H1 (cell line): ENCODE results near the gene CHST4. TPM values are rescaled to one million over a fixed set of nuclear protein-coding genes. Genes with fewer than 3 reads are reported as not detected.

Experiments
- CTCF ChIA-PET: fragments of 300-600 bp; sonication (Branson Sonifier 250); formaldehyde crosslinking; loops from one replicate; lab custom pipeline; 2021; ENCODE audit not compliant: partially characterized antibody; lab: Charles Lee
- POLR2A ChIA-PET: fragments of 300-600 bp; sonication (Branson Sonifier 250); formaldehyde crosslinking; loops from one replicate; lab custom pipeline; 2021; ENCODE audit warnings: inconsistent platforms; ENCODE audit not compliant: partially characterized antibody; lab: Charles Lee
- DNase-seq, 2 experiments: peaks; one replicate each; pipeline versions ENCODE4 v3.0.0 to v3.0.0-alpha.2; 2010 to 2022; ENCODE audit warnings: low spot score in 2 of 2, low read depth in 1 of 2, mixed read lengths in 1 of 2
- FAIRE-seq: peaks from 2 replicates; lab custom pipeline; 2011; peaks lifted over from hg19 to GRCh38; lab: Jason Lieb, UNC
- H2AFZ ChIP-seq: 2 replicates; pipeline ENCODE4 v1.8.1; 2012; ENCODE audit warnings: low read length, inconsistent platforms
- H2AK5ac ChIP-seq: 2 replicates; pipeline ENCODE4 v1.6.1; 2013; ENCODE audit warnings: low read depth, low read length
- H2BK120ac ChIP-seq: replicated peaks from 2 replicates; pipeline ENCODE3; 2013; ENCODE audit warnings: low read depth, low read length, inconsistent platforms
- H2BK12ac ChIP-seq: 2 replicates; pipeline ENCODE4 v1.6.1; 2013; ENCODE audit warnings: low read depth, low read length
- H2BK15ac ChIP-seq: 2 replicates; pipeline ENCODE4 v1.6.1; 2013; ENCODE audit warnings: low read length
- H2BK20ac ChIP-seq: 2 replicates; pipeline ENCODE4 v1.6.1; 2013; ENCODE audit warnings: low read length
- H2BK5ac ChIP-seq: 2 replicates; pipeline ENCODE4 v1.6.1; 2013; ENCODE audit warnings: low read depth, low read length
- H3K14ac ChIP-seq: 2 replicates; pipeline ENCODE4 v1.6.1; 2013; ENCODE audit warnings: inconsistent platforms; ENCODE audit not compliant: insufficient read length
- H3K18ac ChIP-seq: 2 replicates; pipeline ENCODE4 v1.6.1; 2013; ENCODE audit warnings: low read length; ENCODE audit errors: extremely low read depth
- H3K23ac ChIP-seq: 2 replicates; pipeline ENCODE4 v1.6.1; 2013; ENCODE audit warnings: inconsistent platforms; ENCODE audit not compliant: insufficient read length
- H3K23me2 ChIP-seq: 2 replicates; pipeline ENCODE4 v1.6.1; 2013; ENCODE audit warnings: low read depth, low read length
- H3K27ac ChIP-seq: 2 replicates; pipeline ENCODE4 v1.6.1; 2011; ENCODE audit warnings: low read depth, low read length, inconsistent platforms
- H3K27me3 ChIP-seq, 4 experiments: replicated peaks in 1 of 4; 1 replicate in 1 of 4; 2 replicates in 3 of 4; pipeline versions ENCODE4 v1.6.1 to v1.8.1; 2011 to 2013; ENCODE audit warnings: low read length in 3 of 4, mild to moderate bottlenecking in 3 of 4, inconsistent platforms in 2 of 4, mixed read lengths in 2 of 4, moderate library complexity in 1 of 4; ENCODE audit not compliant: control insufficient read depth in 3 of 4, insufficient read depth in 3 of 4; ENCODE audit errors: extremely low read depth in 1 of 4
- H3K36me3 ChIP-seq, 4 experiments: 2 replicates each; pipeline versions ENCODE4 v1.6.1 to v1.8.1; 2011 to 2013; ENCODE audit warnings: mild to moderate bottlenecking in 4 of 4, low read length in 3 of 4, moderate library complexity in 2 of 4, control low read depth in 1 of 4, inconsistent platforms in 1 of 4; ENCODE audit not compliant: insufficient read depth in 4 of 4, control insufficient read depth in 2 of 4
- H3K4ac ChIP-seq: replicated peaks from 2 replicates; pipeline ENCODE3; 2013; ENCODE audit warnings: low read length, low read depth, mixed read lengths, inconsistent platforms; ENCODE audit not compliant: insufficient read length
- H3K4me1 ChIP-seq, 4 experiments: replicated peaks in 1 of 4; 1 replicate in 1 of 4; 2 replicates in 3 of 4; pipeline versions ENCODE4 v1.6.1 to v1.8.1; 2011 to 2013; ENCODE audit warnings: low read length in 3 of 4, inconsistent platforms in 2 of 4, mixed read lengths in 1 of 4; ENCODE audit not compliant: insufficient read depth in 4 of 4, control insufficient read depth in 3 of 4
- H3K4me2 ChIP-seq, 2 experiments: 2 replicates each; pipeline versions ENCODE4 v1.6.1 to v1.8.1; 2011 to 2013; ENCODE audit warnings: low read depth in 2 of 2, low read length in 2 of 2, control low read depth in 1 of 2, inconsistent platforms in 1 of 2, mild to moderate bottlenecking in 1 of 2; ENCODE audit not compliant: insufficient read depth in 1 of 2
- H3K4me3 ChIP-seq, 4 experiments: fragments of 200-600, 300-600 bp in 1 of 4; sonication (generic), shearing (Covaris generic), sonication (Bioruptor Twin) in 1 of 4; 2 replicates each; pipeline versions ENCODE4 v1.5.1 to v1.8.1; 2011 to 2016; ENCODE audit warnings: low read length in 4 of 4, low read depth in 3 of 4, control low read depth in 2 of 4, inconsistent platforms in 2 of 4, mild to moderate bottlenecking in 2 of 4, mixed read lengths in 1 of 4, moderate library complexity in 1 of 4; ENCODE audit not compliant: insufficient read depth in 2 of 4; ENCODE audit errors: extremely low read depth in 1 of 4
- H3K56ac ChIP-seq: replicated peaks from 2 replicates; pipeline ENCODE3; 2013; ENCODE audit warnings: low read depth, mild to moderate bottlenecking, mixed read lengths, low read length, inconsistent platforms; ENCODE audit not compliant: insufficient read length
- H3K79me1 ChIP-seq: 2 replicates; pipeline ENCODE4 v1.6.1; 2013; ENCODE audit warnings: low read depth, low read length, control low read depth
- H3K79me2 ChIP-seq, 2 experiments: 2 replicates each; pipeline versions ENCODE4 v1.6.1 to v1.8.1; 2012 to 2013; ENCODE audit warnings: low read length in 2 of 2, mild to moderate bottlenecking in 2 of 2, inconsistent platforms in 1 of 2; ENCODE audit not compliant: insufficient read depth in 2 of 2, control insufficient read depth in 1 of 2
- H3K9ac ChIP-seq, 4 experiments: replicated peaks in 1 of 4; 1 replicate in 1 of 4; 2 replicates in 3 of 4; pipeline versions ENCODE4 v1.6.1 to v1.8.1; 2011 to 2013; ENCODE audit warnings: low read depth in 3 of 4, low read length in 3 of 4, control low read depth in 2 of 4, mild to moderate bottlenecking in 2 of 4, moderate library complexity in 2 of 4, inconsistent platforms in 1 of 4; ENCODE audit errors: extremely low read depth in 1 of 4
- H3K9me3 ChIP-seq, 2 experiments: 2 replicates each; pipeline versions ENCODE4 v1.6.1 to v1.8.1; 2012 to 2013; ENCODE audit warnings: mild to moderate bottlenecking in 2 of 2, moderate library complexity in 2 of 2, control low read depth in 1 of 2, inconsistent platforms in 1 of 2, low read depth in 1 of 2, low read length in 1 of 2, mixed read lengths in 1 of 2; ENCODE audit not compliant: insufficient read depth in 2 of 2
- H4K20me1 ChIP-seq, 2 experiments: replicated peaks in 1 of 2; 2 replicates each; pipeline versions ENCODE3 to v1.8.1; 2011 to 2013; ENCODE audit warnings: inconsistent platforms in 2 of 2, low read length in 2 of 2, mild to moderate bottlenecking in 1 of 2; ENCODE audit not compliant: insufficient read depth in 2 of 2, control insufficient read depth in 1 of 2
- H4K5ac ChIP-seq: 2 replicates; pipeline ENCODE4 v1.6.1; 2013; ENCODE audit warnings: low read length, low read depth, mixed read lengths, inconsistent platforms; ENCODE audit not compliant: insufficient read length
- H4K8ac ChIP-seq: 2 replicates; pipeline ENCODE4 v1.8.0; 2013; ENCODE audit warnings: mild to moderate bottlenecking, moderate library complexity, low read length, inconsistent platforms; ENCODE audit not compliant: insufficient read depth; ENCODE audit errors: extremely low read depth
- H4K91ac ChIP-seq: replicated peaks from 2 replicates; pipeline ENCODE3; 2013; ENCODE audit warnings: low read length, mixed read lengths, inconsistent platforms; ENCODE audit not compliant: insufficient read length
- GABPA ChIP-seq: IDR thresholded peaks from 2 replicates; pipeline ENCODE4 v1.6.1; 2011; ENCODE audit warnings: mild to moderate bottlenecking, low read length, moderate library complexity, borderline replicate concordance; ENCODE audit not compliant: insufficient read depth
- GTF2F1 ChIP-seq: IDR thresholded peaks from 2 replicates; pipeline ENCODE4 v1.6.1; 2012; ENCODE audit warnings: low read depth, low read length, improper control_type of control experiment, borderline replicate concordance
- POLR2A ChIP-seq, 2 experiments: IDR thresholded peaks; 1 replicate in 1 of 2; 2 replicates in 1 of 2; pipeline ENCODE4 v1.6.1; 2011; ENCODE audit warnings: low read depth in 2 of 2, low read length in 2 of 2, mild to moderate bottlenecking in 2 of 2; ENCODE audit errors: control extremely low read depth in 1 of 2
- RFX5 ChIP-seq: IDR thresholded peaks from 2 replicates; pipeline ENCODE4 v1.6.1; 2011; ENCODE audit warnings: low read depth, low read length, improper control_type of control experiment, borderline replicate concordance
- WGBS, 2 experiments: shearing (Covaris generic) in 1 of 2; methylation state at CpG; one replicate each; pipeline versions ENCODE4 v1.1.6 to v1.1.7; 2013 to 2015; ENCODE audit warnings: low lambda C conversion rate in 2 of 2, mixed read lengths in 2 of 2, inconsistent platforms in 1 of 2, low coverage in 1 of 2, missing lambda C conversion rate in 1 of 2; ENCODE audit not compliant: insufficient replicate concordance in 2 of 2, insufficient coverage in 1 of 2, insufficient read length in 1 of 2; ENCODE audit errors: extremely low coverage in 1 of 2, missing lambda C conversion rate in 1 of 2; 5-methylcytosine and 5-hydroxymethylcytosine counted together
- polyA plus RNA-seq, 7 experiments: library from polyadenylated mRNA; depleted of rRNA in 3 of 7; stranded (reverse) in 5 of 7; unstranded in 2 of 7; fragments of >200 nt in 5 of 7; fragments of 200-250 nt in 2 of 7; gene quantifications; 1 replicate in 5 of 7; 2 replicates in 1 of 7; 4 replicates in 1 of 7; pipeline versions ENCODE4 v1.2.1 to v1.2.3, GENCODE V29; 2011 to 2013; ENCODE audit warnings: missing spikeins in 2 of 7, mixed read lengths in 2 of 7
- total RNA-seq: library from RNA; stranded (reverse); fragmentation: NEBNext Ultra II Directional; extraction: Animal tissue kit (Norgen Biotek cat#: 25700); gene quantifications from 2 replicates; pipeline ENCODE4 v1.2.1, GENCODE V29; 2021
- TF ChIP-seq, protein P1 (sequence below): IDR thresholded peaks from 2 replicates; pipeline ENCODE4 v1.6.1; 2012; ENCODE audit warnings: low read length, inconsistent platforms

The CHST4 gene
- total and polyA plus RNA-seq, 2 of the 8 experiments (the other 6 are each of a cell fraction or from before 2014, with no cell fraction given), result 12.1 to 14.6 TPM

DNA sequence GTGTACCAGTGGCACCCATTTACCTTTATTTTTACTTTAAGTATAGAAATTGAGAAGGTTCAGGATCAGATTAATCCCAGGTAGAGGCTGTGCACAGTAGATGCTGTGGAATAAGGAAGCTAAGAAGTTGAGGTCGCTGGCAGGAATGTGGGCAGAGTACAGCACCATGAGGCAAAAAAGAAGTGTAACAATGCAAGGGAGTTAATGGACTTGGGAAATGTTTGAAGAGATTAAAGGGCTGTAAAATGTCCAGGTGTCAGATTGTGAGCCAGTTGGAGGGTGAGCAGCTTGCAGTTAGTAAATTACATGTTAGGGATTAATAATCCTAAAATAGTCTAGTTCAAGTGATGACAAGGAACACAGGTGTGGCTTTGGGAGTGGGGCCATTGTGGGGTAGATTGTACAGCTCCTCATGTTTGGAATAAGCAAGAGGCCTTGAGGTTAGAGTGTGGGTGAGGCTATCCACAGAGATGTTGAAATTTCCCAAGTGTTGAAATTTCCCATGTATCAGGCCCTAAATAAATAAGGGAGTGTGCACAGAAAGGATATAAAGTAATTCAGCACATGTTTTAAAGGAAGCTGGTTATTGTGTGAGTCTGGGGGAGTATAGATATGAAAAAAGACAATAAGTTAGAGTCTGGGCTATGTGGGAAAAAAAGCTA lies 29.1 kb downstream of the CHST4 start:
- no peak overlapping the region for H3K4me3 ChIP-seq
- no peak overlapping the region for H3K18ac ChIP-seq
- no peak overlapping the region for H2AFZ ChIP-seq
- H4K8ac ChIP-seq, result no peak overlapping the region
- CTCF ChIA-PET, result interaction anchor here (0.8 to 4.4 kb wide), 8 partner anchors 10 to 115 kb away, joined by 3 to 29 read pairs (median 8); no protein-coding TSS in a partner anchor
- H2BK12ac ChIP-seq, result no peak overlapping the region
- no peak overlapping the region for H3K4ac ChIP-seq
- H3K14ac ChIP-seq, result no peak overlapping the region
- WGBS, 2 experiments, result 80% methylated on average over 1 of the region's 1 CpG; no CpG with 5 or more reads in 1 of the 2 experiments
- no peak overlapping the region for H2BK20ac ChIP-seq
- no peaks in the 10 kb centered on the region for H3K79me1 ChIP-seq
- no peak overlapping the region for H2AK5ac ChIP-seq
- H2BK120ac ChIP-seq, result no peak overlapping the region
- no peak overlapping the region; a peak in 1 of 7 replicates for H3K9ac ChIP-seq
- H3K4me1 ChIP-seq, result no peaks in the 10 kb centered on the region
- FAIRE-seq (no peak), DNase-seq (no peak)
- H4K5ac ChIP-seq, result no peak overlapping the region
- no peaks in the 10 kb centered on the region for H3K36me3 ChIP-seq
- H3K23me2 ChIP-seq, result no peaks in the 10 kb centered on the region
- no peak overlapping the region for H3K4me2 ChIP-seq
- no peak overlapping the region for H3K23ac ChIP-seq
- H2BK5ac ChIP-seq, result no peak overlapping the region
- H3K27me3 ChIP-seq, result no peaks in the 10 kb centered on the region; a peak in 1 of 7 replicates
- no peak overlapping the region for H3K27ac ChIP-seq
- H4K91ac ChIP-seq, result no peak overlapping the region
- no peaks in the 10 kb centered on the region for H4K20me1 ChIP-seq
- no peak overlapping the region for H2BK15ac ChIP-seq
- H3K56ac ChIP-seq, result no peak overlapping the region
- POLR2A ChIA-PET, result no interaction called here
- H3K79me2 ChIP-seq, result no peaks in the 10 kb centered on the region
- H3K9me3 ChIP-seq, result no peaks in the 10 kb centered on the region
- TF ChIP-seq, protein P1, sequence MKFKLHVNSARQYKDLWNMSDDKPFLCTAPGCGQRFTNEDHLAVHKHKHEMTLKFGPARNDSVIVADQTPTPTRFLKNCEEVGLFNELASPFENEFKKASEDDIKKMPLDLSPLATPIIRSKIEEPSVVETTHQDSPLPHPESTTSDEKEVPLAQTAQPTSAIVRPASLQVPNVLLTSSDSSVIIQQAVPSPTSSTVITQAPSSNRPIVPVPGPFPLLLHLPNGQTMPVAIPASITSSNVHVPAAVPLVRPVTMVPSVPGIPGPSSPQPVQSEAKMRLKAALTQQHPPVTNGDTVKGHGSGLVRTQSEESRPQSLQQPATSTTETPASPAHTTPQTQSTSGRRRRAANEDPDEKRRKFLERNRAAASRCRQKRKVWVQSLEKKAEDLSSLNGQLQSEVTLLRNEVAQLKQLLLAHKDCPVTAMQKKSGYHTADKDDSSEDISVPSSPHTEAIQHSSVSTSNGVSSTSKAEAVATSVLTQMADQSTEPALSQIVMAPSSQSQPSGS, result no peak
- TF ChIP-seq POLR2A (IDR thresholded peaks at IDR 0.05; ENCODE audit: control extremely low read depth in 1 of 2, low read depth in 2 of 2, low read length in 2 of 2) (no peak), GABPA (no peak), GTF2F1 (no peak), RFX5 (no peak)
